HepG2 (cell line): ENCODE results near the gene STUB1. TPM values are rescaled to one million over a fixed set of nuclear protein-coding genes. Genes with fewer than 3 reads are reported as not detected.

Experiments
- CEBPB ChIP-seq: IDR thresholded peaks from 2 replicates; pipeline ENCODE4 v1.6.1; 2011; ENCODE audit warnings: low read depth, low read length, improper control_type of control experiment, borderline replicate concordance
- ZNF230 ChIP-seq: sonication (generic); formaldehyde crosslinking; IDR thresholded peaks from 2 replicates; pipeline ENCODE4 v1.4.0; 2020; ENCODE audit warnings: mild to moderate bottlenecking, missing genetic modification reagents
- ZNF281 ChIP-seq: sonication (generic); formaldehyde crosslinking; IDR thresholded peaks from 2 replicates; pipeline ENCODE4 v1.4.0; 2020; ENCODE audit warnings: missing genetic modification reagents, borderline replicate concordance
- ZNF350 ChIP-seq: sonication (generic); formaldehyde crosslinking; IDR thresholded peaks from 2 replicates; pipeline ENCODE4 v1.4.0; 2020; ENCODE audit warnings: mild to moderate bottlenecking, low read depth, missing genetic modification reagents, borderline replicate concordance
- ZNF446 ChIP-seq: sonication (generic); formaldehyde crosslinking; IDR thresholded peaks from 2 replicates; pipeline ENCODE4 v1.5.0; 2020; ENCODE audit warnings: mild to moderate bottlenecking, missing genetic modification reagents
- ZSCAN9 ChIP-seq: IDR thresholded peaks from 2 replicates; pipeline ENCODE4 v1.6.1; 2016; ENCODE audit warnings: borderline replicate concordance
- polyA plus RNA-seq, 8 experiments: library from polyadenylated mRNA; depleted of rRNA in 3 of 8; stranded (reverse) in 7 of 8; unstranded in 1 of 8; fragments of >200 nt; fragmentation: Illumina TruSeq in 4 of 8; extraction: Trizol in 4 of 8; gene quantifications; 2 replicates each; pipeline versions ENCODE4 v1.2.1 to v1.2.3, GENCODE V29; 2011 to 2016; ENCODE audit warnings: low read depth in 4 of 8, missing spikeins in 1 of 8, mixed read lengths in 1 of 8; ENCODE audit not compliant: insufficient read depth in 1 of 8
- total RNA-seq, 5 experiments: library from RNA; depleted of rRNA; stranded (reverse); fragments of >200 nt; fragmentation: Illumina TruSeq; extraction: Trizol; gene quantifications; 2 replicates each; pipeline ENCODE4 v1.2.3, GENCODE V29; 2016; ENCODE audit warnings: low read depth in 1 of 5
- TF ChIP-seq, protein P1 (sequence below): sonication (generic); formaldehyde crosslinking; IDR thresholded peaks from 2 replicates; pipeline ENCODE4 v1.9.0; 2021; ENCODE audit warnings: mild to moderate bottlenecking, missing genetic modification reagents
- TF ChIP-seq, protein P2 (sequence below): sonication (generic); formaldehyde crosslinking; IDR thresholded peaks from 2 replicates; pipeline ENCODE4 v1.4.0; 2020; ENCODE audit warnings: missing genetic modification reagents
- TF ChIP-seq, protein P3 (sequence below): sonication (generic); formaldehyde crosslinking; IDR thresholded peaks from 2 replicates; pipeline ENCODE4 v1.4.0; 2020; ENCODE audit warnings: missing genetic modification reagents, low read depth, mild to moderate bottlenecking, borderline replicate concordance

The STUB1 gene
- total and polyA plus RNA-seq, 2 of the 13 experiments (the other 11 are each of a cell fraction or from before 2014, with no cell fraction given), result 52.9 to 78.2 TPM

GRCh38 chr16:684071-684794, 4.0 kb downstream of the STUB1 start, which contains the start of gene JMJD8 (continued):
- TF ChIP-seq, protein P1, sequence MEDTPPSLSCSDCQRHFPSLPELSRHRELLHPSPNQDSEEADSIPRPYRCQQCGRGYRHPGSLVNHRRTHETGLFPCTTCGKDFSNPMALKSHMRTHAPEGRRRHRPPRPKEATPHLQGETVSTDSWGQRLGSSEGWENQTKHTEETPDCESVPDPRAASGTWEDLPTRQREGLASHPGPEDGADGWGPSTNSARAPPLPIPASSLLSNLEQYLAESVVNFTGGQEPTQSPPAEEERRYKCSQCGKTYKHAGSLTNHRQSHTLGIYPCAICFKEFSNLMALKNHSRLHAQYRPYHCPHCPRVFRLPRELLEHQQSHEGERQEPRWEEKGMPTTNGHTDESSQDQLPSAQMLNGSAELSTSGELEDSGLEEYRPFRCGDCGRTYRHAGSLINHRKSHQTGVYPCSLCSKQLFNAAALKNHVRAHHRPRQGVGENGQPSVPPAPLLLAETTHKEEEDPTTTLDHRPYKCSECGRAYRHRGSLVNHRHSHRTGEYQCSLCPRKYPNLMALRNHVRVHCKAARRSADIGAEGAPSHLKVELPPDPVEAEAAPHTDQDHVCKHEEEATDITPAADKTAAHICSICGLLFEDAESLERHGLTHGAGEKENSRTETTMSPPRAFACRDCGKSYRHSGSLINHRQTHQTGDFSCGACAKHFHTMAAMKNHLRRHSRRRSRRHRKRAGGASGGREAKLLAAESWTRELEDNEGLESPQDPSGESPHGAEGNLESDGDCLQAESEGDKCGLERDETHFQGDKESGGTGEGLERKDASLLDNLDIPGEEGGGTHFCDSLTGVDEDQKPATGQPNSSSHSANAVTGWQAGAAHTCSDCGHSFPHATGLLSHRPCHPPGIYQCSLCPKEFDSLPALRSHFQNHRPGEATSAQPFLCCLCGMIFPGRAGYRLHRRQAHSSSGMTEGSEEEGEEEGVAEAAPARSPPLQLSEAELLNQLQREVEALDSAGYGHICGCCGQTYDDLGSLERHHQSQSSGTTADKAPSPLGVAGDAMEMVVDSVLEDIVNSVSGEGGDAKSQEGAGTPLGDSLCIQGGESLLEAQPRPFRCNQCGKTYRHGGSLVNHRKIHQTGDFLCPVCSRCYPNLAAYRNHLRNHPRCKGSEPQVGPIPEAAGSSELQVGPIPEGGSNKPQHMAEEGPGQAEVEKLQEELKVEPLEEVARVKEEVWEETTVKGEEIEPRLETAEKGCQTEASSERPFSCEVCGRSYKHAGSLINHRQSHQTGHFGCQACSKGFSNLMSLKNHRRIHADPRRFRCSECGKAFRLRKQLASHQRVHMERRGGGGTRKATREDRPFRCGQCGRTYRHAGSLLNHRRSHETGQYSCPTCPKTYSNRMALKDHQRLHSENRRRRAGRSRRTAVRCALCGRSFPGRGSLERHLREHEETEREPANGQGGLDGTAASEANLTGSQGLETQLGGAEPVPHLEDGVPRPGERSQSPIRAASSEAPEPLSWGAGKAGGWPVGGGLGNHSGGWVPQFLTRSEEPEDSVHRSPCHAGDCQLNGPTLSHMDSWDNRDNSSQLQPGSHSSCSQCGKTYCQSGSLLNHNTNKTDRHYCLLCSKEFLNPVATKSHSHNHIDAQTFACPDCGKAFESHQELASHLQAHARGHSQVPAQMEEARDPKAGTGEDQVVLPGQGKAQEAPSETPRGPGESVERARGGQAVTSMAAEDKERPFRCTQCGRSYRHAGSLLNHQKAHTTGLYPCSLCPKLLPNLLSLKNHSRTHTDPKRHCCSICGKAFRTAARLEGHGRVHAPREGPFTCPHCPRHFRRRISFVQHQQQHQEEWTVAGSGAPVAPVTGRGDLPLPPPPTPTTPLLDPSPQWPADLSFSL, result no peak
- TF ChIP-seq, protein P2, sequence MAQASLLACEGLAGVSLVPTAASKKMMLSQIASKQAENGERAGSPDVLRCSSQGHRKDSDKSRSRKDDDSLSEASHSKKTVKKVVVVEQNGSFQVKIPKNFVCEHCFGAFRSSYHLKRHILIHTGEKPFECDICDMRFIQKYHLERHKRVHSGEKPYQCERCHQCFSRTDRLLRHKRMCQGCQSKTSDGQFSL, result no peak
- TF ChIP-seq CEBPB (no peak), ZNF281 (no peak), ZNF230 (CRISPR knock-in tag) (no peak), ZNF350 (no peak), ZNF446 (no peak), ZSCAN9 (CRISPR knock-in tag) (no peak)
- TF ChIP-seq, protein P3, sequence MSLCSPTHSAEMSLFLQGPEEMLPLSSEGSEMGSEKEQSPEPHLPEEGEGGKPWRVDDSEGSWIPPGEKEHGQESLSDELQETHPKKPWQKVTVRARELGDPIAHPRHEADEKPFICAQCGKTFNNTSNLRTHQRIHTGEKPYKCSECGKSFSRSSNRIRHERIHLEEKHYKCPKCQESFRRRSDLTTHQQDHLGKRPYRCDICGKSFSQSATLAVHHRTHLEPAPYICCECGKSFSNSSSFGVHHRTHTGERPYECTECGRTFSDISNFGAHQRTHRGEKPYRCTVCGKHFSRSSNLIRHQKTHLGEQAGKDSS (CRISPR knock-in tag), result no peak
